Iris pigment epithelial cell (primary cell): ENCODE measurements around the gene GRB14.
"Not testable (repeated sequence)": the region's sequence is repeated elsewhere in the genome, so short reads cannot be mapped to it uniquely, and the experiment has no call there.

Experiments used
- DNase-seq: peaks from one replicate; pipeline ENCODE4 v3.0.0-alpha.2; 2011; ENCODE audit warnings: low read depth

GRB14 gene

DNA sequence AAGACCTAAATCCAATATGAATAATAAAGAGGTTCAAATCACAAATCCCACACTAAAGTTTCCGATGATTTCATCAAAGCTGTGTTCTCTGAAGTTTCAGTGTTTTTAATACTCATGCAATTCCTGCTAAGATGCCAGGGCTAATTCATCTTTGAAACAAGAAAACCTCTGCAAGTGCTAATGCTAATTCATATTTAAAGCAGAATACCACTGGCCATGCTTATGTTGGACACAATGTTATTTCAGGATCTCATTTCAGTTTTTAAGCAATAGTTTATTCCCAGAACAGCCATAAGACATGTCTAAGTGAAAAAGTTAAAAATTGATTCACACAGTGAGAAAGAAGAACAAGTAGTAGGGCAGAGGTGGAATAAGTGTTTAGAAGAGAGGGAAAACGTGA lies 62.8 kb downstream of the GRB14 start:
- no peak for DNase-seq

DNA sequence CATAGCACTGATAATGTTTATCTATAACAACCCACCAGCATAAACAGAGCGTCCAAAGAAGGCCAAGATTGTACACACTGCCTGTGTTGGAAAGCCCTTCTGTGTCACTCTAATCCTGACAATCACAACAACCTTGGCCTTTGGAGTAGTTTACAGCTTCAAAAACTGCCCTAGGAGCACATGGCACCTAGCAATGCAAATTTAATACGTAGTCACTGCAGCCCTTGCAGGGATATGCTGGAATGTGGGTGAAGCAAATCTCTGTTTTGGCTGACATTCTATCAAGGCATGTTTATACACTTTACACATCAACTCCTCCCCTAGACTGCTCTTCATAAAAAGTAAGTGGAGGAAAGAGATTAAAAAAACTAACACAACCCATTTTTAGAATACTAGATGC lies 66.8 kb downstream of the GRB14 start:
- DNase-seq, result no peak

DNA sequence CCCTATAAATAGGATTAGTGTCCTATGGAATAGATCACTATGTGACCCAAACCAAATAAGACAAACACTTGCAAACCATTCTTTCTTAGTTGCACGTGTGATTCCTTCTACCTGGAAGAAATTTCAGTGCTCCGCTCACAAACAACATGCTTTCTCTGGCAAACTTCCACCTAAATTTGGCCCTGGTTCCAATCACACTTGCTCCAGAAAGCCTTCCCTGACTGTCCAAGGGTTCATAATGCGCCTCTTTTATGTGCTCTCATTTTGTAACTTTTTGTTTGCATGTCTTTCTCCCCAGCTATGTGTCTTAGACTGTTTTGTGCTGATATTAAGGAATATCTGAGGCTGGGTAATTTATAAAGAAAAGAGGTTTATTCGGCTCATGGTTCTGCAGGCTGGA lies 69.8 kb downstream of the GRB14 start:
- no peak for DNase-seq

DNA sequence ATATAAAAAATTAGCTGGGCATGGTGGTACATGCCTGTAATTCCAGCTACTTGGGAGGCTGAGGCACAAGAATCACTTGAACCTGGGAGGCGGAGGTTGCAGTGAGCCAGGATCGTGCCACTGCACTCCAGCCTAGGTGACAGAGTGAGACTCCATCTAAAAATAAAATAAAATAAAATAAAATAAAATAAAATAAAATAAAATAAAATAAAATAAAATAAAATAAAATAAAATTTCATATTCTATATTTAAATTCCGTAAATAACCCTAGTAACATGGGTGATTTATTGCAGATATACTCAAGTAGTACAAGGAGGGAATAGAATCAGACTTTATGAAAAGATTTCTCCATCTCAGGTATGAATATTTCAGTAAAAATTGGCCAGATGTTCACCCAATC lies 71.6 kb downstream of the GRB14 start:
- not testable (repeated sequence) for DNase-seq

DNA sequence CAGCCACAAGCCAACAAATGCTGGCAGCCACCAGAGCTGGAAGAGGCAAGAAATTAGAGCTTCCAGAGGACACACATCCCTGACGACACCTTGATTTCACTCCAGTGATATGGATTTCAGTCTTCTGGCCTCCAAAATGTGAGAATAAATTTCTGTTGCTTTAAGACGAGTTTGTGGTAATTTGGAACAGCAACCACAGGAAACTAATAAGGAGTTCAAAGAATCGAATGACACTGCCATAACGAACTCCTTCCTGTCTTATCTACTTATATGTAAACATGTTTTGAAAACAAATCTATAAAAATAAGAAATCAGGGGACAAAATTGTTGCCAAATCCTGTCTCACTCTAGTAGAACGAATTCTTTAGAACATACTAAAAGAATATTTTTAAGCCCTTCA lies 75.8 kb downstream of the GRB14 start:
- DNase-seq, result no peak

DNA sequence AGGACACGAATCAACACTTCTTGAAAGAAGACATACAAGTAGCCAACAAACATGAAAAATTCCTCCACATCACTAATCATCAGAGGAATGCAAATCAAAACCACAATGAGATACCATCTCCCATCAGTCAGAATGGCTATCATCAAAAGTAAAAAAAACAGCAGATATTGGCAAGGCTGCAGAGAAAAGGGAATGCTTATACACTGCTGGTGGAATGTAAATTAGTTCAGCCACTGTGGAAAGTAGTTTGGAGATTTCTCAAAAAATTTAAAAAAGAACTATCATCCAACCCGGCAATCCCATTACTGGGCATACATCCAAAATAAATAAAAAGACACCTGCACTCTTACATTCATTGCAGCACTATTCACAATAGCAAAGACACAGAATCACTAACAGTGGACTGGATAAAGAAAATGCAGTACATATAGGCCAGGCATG lies 78.7 kb downstream of the GRB14 start:
- peak; percentile 82 for DNase-seq

DNA sequence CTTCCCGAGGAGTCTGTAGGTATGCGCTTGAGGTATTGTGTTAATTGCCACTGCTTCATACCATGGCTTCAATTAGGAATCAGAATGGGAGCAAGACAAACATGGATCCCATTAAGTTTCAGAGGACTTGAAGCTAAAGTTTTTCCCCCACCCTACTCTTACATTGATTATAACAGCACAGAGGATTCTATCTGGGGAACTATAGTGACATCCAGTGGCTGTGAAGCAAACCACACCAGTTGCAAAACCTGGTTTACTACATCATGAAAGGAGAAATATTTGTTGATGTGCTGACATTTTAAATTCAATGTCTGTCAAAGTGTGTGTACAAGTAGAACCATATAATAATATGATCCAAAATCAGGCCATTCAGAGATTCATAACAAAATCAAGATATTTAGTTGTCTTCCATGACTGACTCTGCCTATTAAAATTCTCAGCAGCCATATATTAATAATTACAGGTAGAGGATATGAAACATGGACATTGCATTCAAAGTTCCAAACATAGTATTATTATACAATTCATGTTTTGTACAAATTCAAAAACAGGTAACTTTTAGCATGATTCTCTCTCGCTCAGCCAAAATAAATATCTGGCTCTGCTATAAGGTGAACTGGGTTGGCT lies 82.9 kb downstream of the GRB14 start:
- DNase-seq, result peak; percentile 48

DNA sequence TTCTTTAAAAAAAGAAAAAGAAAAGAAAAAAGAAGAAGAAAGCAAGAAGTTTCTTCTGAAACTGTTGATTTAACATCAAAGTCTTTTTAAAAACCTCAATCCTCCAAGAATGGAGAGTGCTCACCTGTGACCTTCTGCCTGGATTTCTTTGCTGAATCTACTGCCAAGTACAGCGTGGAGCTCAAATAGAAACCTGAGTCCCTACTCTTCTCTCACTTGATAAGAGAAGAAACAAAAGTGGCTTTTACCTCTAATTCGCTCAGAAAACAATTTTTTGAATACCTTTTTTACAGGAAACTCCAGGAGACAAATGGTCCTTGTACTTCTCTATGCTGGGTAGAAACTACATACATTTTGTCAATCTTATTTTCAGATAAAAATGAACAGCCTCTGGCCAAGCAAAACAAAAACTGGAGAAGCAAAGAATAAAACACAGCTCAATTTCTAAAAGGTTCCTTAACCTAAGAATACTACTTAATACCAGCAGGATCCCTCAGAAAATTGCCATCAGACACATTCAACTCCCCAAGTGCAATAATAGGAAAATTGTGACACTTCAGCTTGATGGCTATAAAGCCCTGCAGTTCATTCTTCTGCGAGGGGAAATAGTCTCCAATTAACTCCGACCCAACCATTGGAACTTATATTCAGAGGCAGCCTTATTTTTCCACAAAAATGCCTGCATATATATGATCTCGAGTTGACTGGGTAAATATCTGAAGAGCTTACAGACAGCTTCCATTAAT lies 85.8 kb downstream of the GRB14 start:
- no peak for DNase-seq

DNA sequence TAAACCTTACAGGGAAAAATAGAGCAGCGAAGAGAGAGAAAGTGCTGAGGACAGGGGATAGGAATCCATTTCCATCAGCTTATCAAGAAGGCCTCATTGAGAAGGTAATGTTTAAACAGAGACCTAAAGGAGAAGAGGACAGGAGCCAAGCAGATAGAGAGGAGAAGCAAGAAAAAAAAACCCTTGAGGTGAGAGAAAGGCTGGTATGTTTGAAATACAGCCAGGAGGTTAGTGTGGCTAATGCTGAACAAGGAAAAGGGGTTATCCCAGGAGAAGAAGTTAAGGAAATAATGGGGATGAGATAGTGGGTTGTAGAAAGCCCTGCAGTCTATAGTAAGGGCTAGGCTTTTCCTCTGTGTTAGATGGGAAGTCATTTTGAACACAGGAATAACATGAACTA lies 90.8 kb downstream of the GRB14 start:
- no peak for DNase-seq

DNA sequence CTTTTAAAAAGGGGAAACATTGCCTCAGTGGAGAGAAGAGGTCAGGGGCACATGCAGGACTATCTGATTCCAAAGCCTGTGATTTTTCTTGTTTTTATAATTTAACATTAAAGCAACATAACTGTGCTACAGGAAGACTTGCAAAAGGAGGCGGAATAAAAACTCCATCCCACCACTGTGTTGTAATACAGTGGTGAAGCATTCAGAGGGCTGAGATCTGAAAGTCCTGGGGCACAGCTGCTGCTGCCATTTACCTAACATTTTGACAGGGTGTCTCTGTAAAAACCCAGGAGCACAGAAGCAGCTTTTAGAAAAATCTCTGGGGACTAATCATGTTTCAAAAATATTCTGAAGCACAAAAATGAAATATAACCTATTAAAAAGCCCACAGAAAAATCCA lies 97.6 kb downstream of the GRB14 start:
- no peak for DNase-seq

DNA sequence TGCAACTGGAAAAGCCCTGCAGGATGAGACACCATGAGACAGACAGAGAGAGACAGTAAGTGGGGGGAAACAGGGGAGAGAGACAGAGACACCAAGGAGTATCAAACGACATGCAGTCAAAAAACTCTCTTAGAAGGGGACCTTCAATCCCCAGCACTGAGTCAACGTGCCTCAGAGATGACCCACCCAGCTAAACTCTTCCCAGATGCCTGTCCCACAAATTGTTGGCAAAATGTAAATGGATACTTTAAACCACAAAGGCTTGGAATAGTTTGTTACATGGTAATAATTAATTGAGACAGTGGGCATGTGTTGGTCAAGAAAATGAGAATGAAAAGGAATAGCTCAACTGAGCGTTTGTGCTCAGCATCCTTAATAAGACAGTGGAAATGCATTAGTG lies 98.3 kb downstream of the GRB14 start:
- DNase-seq, result no peak

DNA sequence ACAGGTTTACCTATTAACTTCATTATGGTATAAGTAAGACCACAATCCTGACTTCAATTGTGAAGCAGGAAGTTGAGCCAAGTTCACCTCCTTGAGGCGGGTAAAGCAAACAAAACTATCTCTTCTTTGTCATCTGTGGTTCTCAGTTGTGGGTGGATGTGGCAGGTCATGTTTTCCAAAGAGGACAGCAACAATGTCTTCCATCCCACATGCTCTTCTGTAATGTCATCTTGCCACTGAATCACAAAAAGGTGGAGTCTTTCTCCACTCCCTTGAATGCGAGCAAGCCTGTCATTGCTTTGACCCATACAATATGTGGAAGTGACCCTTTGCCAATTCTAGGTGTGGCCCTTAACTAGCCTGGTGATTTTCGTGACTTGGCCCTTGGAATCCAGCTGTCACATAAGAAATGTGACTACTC lies 98.7 kb downstream of the GRB14 start:
- no peak for DNase-seq

DNA sequence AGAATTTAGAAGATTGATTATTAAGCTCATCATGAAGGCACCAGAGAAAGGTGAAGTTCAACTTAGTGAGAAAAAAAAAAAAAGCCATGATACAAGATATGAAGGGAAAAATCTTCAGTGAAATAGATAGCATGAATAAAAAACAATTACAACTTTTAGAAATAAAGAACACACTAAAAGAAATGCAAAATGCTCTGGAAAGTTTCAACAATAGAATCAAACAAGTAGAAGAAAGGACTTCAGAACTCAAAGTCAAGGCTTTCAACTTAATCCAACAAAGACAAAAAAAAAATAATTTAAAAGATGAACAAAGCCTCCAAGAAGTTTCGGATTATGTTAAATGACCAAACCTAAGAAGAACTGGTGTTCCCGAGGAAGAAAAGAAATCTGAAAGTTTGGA lies 105.5 kb downstream of the GRB14 start:
- no peak for DNase-seq

DNA sequence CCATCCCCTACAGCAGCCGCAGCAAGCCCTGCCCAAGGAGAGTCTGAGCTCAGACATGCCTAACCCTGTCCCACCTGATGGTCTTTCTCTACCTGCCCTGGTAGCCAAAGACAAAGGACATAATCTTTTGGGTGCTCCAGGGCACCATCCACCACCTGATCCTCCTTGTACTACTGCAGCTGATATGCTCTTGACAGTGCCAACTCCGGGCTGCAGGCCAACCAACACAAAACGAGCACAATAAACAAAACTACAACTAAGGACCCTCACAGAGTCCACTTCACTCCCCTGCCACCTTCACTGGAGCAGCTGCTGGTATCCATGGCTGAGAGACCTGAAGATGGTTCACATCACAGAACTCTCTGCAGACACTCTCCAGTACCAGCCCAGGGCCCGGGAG lies 106.3 kb downstream of the GRB14 start:
- DNase-seq, result no peak

DNA sequence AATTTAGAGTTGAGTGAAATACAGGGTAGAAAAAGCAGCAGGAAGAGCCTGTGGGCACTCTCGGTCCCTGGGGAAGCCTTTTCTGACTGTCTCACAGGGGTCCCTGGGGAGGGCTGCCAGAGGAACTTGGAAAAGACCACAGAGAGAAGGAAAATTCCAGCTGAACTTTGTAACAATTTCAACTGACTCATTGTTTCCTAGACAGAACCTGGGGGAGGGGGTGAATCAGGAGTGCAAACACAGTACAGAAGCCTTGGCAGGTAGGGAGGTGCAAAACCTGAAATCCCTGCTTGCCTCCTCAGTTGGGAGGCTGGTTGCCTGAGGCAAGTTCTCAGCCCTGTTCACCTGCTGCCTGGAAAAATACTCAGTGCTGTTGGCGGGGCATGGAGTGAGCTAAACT lies 106.8 kb downstream of the GRB14 start:
- no peak for DNase-seq

DNA sequence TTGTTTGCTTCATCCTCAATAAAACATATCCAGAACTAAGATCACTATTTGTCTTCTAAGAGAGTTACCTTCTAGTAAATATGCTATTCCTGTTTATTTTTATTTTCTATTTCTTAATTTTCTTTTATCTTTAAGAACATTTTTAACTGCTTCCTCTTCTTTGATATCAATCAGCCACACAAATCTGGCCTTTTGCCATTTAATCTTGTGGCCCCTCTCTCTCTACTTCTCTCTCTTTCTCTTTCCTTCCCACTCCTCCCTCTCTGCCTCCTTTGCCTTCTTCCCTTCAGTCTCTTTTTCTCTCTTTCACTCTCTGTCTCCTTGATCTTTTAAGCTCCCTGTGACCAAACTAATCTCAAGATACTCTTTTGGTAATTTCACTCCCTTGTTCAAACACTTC lies 108.4 kb downstream of the GRB14 start:
- DNase-seq, result no peak

DNA sequence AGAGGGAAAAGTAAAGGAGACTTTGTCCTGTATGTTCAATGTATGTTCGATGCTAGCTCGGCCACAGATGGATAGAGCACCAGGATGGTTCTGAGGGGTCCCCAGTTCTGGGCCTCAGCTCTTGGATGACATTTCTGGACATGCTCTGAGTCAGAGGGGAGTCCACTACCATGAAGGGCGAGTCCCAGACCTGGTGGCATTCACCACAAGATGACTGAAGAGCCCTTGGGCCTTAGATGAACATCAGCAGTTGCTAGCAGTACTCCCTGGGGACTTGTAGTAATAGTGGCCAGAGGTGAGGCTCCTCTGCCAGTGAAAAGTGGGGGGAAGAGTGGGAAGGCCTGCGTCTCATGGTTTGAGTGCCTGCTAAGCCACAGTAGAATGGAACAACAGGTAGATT lies 109.5 kb downstream of the GRB14 start:
- no peak for DNase-seq

DNA sequence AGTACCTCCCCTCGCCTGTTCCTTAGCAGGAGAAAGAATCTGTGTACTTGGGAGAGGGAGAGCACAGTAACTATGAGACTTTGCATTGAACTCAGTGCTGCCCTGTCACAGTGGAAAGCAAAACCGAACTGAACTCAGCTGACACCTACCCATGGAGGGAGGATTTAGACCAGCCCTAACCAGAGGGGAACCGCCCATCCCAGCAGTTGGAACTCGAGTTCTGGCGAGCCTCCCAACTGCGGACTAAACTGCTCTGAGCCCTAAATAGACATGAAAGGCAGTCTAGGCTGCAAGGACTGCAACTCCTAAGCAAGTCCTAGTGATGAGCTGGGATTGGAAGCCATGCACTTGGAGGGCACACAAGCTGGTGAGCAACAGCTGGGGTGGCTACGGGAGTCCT lies 110.4 kb downstream of the GRB14 start:
- DNase-seq, result no peak

DNA sequence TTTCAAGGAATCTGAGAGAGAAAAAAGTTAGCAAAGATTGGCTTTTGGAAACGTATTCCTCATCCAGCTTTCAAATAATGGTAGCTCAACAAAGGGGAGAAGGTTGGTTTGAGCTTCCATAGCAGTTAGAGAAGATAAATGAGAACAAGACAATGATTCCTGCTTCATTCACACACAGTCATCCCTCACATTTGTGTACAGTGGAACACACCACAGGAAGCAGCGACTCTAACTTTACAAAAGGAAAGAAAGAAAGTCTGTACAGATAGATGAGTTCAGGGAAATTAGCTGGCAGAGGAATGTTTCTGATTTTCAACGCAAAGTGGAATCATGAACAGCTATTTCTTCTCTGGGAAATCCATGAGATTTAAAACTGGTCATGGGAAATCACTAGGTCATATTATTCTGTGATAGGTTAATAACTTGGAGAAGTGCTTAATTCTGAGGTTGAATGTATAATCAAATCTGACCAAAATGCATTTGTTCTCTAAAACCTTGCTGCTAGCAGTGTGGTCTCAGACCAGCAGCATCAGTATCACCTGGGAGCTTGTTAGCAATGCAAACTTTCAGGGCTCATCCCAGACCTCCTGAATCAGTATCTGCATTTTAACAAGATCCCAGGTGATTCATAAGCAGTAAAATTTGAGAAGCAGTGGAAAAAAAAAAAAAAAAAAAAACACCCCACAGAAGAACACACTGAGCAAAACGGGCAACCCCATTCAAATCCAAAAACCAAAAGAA lies 112.0 kb downstream of the GRB14 start:
- no peak for DNase-seq

DNA sequence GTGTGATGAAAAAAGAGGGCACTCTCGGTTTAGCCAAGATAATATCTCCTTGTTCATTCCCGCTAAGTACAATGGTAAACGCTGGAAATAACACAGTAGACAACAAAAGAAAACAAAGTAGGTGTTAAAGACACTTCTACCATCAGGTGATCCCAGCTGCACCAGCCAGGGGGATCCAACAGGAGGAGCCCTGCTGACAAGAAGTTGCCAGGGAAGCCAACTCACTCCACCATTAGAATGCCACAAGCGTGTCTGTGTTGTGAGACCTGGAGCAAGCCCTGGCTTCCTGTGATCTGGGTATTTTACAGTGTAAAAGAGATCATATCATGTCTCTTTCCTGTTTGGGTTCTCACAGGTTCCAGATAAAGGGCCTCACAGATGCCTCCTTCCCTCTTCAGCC lies 117.0 kb downstream of the GRB14 start:
- no peak for DNase-seq

DNA sequence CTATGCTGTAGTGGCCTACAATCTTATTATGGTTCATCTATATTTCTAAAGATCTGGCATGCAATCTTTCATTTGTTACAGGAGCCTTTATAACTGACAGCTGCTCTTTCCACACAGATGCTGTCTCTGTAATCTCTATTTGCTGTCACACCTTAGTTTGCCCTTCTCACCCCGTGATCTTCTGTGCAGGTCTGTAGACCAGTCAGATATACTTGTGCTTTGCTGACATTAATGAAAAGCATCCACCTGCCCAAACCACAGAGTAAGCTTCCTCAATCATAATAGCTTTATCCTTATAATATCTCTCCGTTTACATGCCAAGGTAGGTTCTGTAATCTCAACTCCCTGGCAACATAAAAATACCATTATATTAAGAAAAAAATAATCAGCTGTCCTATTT lies 122.4 kb downstream of the GRB14 start:
- no peak for DNase-seq

DNA sequence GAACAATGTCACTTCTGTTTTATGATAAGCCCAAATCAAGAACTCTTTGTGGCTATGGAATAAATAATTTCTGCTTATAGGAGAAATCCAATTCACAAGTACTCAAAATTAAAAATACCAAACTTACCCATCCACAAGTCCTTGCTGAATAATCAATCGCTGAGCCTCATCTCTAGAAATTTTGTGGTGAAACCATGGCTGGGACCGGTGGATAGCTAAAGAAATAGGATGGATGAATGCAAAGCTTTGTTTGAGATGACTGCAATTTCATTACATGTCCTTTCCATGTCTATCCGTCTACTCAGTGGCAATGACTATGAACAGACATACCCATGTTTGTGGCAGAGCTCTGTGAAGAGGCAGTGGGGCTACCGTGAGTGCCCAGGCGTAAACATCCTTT lies 124.4 kb downstream of the GRB14 start:
- DNase-seq, result no peak

DNA sequence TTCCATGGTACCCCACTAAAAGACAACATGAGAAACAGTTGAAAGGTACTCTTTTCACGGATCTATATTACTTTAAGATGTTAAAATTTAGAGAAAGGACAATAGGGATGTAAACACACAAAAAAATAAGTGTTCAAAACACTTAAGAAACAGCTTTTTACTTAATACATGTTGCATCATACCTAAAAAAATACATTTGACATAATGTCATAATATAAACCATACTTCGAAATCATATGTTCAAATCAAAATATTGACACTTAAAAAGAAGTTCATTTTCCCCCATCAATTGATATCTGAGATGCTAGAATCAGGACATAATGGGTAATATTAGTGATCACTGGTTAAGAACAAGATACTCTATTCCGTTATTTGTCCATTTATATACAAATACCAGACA lies 124.9 kb downstream of the GRB14 start:
- DNase-seq, result no peak
